H9 (cell line): ENCODE results near the gene PRODH. TPM values are rescaled to one million over a fixed set of nuclear protein-coding genes. Genes with fewer than 3 reads are reported as not detected.

Source experiments
- DNase-seq: peaks from one replicate; pipeline ENCODE4 v3.0.0-alpha.2; 2017
- H2AFZ ChIP-seq: one replicate; pipeline ENCODE4 v1.6.1; 2013; ENCODE audit warnings: mild to moderate bottlenecking, low read length, control low read depth, moderate library complexity
- H2AK5ac ChIP-seq: 2 replicates; pipeline ENCODE4 v1.6.1; 2013; ENCODE audit warnings: low read length, control low read depth, mixed read lengths; ENCODE audit not compliant: insufficient read length
- H2BK120ac ChIP-seq: one replicate; pipeline ENCODE4 v1.6.1; 2013; ENCODE audit warnings: low read depth, mild to moderate bottlenecking, low read length, control low read depth, inconsistent platforms; ENCODE audit not compliant: poor library complexity, severe bottlenecking
- H2BK12ac ChIP-seq: 2 replicates; pipeline ENCODE4 v1.6.1; 2013; ENCODE audit warnings: low read length, control low read depth, mixed read lengths, low read depth; ENCODE audit not compliant: insufficient read length
- H2BK15ac ChIP-seq: 2 replicates; pipeline ENCODE4 v1.6.1; 2013; ENCODE audit warnings: low read depth, low read length, control low read depth
- H2BK20ac ChIP-seq: one replicate; pipeline ENCODE4 v1.6.1; 2013; ENCODE audit warnings: low read depth, mild to moderate bottlenecking, low read length, control low read depth, inconsistent platforms; ENCODE audit not compliant: poor library complexity, severe bottlenecking
- H2BK5ac ChIP-seq: 2 replicates; pipeline ENCODE4 v1.6.1; 2013; ENCODE audit warnings: low read length, control low read depth, mixed read lengths; ENCODE audit not compliant: insufficient read length
- H3K14ac ChIP-seq: 2 replicates; pipeline ENCODE4 v1.6.1; 2013; ENCODE audit warnings: low read length, control low read depth; ENCODE audit not compliant: insufficient read depth
- H3K18ac ChIP-seq: 2 replicates; pipeline ENCODE4 v1.6.1; 2013; ENCODE audit warnings: low read depth, mild to moderate bottlenecking, mixed read lengths, low read length, control low read depth; ENCODE audit not compliant: insufficient read length
- H3K23ac ChIP-seq: 2 replicates; pipeline ENCODE4 v1.6.1; 2013; ENCODE audit warnings: low read length, control low read depth, mixed read lengths, low read depth; ENCODE audit not compliant: insufficient read length
- H3K23me2 ChIP-seq: 2 replicates; pipeline ENCODE4 v1.6.1; 2013; ENCODE audit warnings: low read depth, mild to moderate bottlenecking, mixed read lengths, low read length, control low read depth; ENCODE audit not compliant: insufficient read length, poor library complexity, severe bottlenecking
- H3K27ac ChIP-seq: 2 replicates; pipeline ENCODE4 v1.5.1; 2013; ENCODE audit warnings: low read length, control low read depth, mixed read lengths, low read depth; ENCODE audit not compliant: insufficient read length
- H3K27me3 ChIP-seq: 2 replicates; pipeline ENCODE4 v1.6.1; 2013; ENCODE audit warnings: low read length, control low read depth, inconsistent platforms; ENCODE audit not compliant: insufficient read depth
- H3K4ac ChIP-seq: 2 replicates; pipeline ENCODE4 v1.6.1; 2013; ENCODE audit warnings: low read depth, mild to moderate bottlenecking, control low read depth, inconsistent platforms, low read length, moderate library complexity
- H3K4me1 ChIP-seq: 2 replicates; pipeline ENCODE4 v1.6.1; 2013; ENCODE audit warnings: low read length, control low read depth, inconsistent platforms; ENCODE audit not compliant: insufficient read depth
- H3K4me2 ChIP-seq: 2 replicates; pipeline ENCODE4 v1.6.1; 2013; ENCODE audit warnings: low read length, control low read depth, mixed read lengths; ENCODE audit not compliant: insufficient read length, insufficient read depth
- H3K56ac ChIP-seq: 2 replicates; pipeline ENCODE4 v1.6.1; 2013; ENCODE audit warnings: low read depth, mild to moderate bottlenecking, mixed read lengths, low read length, control low read depth; ENCODE audit not compliant: insufficient read length
- H3K79me1 ChIP-seq: 2 replicates; pipeline ENCODE4 v1.6.1; 2013; ENCODE audit warnings: low read depth, mild to moderate bottlenecking, moderate library complexity, low read length, control low read depth, inconsistent platforms; ENCODE audit not compliant: insufficient read depth, poor library complexity, severe bottlenecking
- H3K79me2 ChIP-seq: 2 replicates; pipeline ENCODE4 v1.6.1; 2013; ENCODE audit warnings: low read length, control low read depth, inconsistent platforms; ENCODE audit not compliant: insufficient read depth
- H3K9ac ChIP-seq: 2 replicates; pipeline ENCODE4 v1.6.1; 2013; ENCODE audit warnings: low read length, control low read depth, mixed read lengths; ENCODE audit not compliant: insufficient read length; ENCODE audit errors: extremely low read depth
- H3K9me3 ChIP-seq: one replicate; pipeline ENCODE4 v1.6.1; 2013; ENCODE audit warnings: low read depth, low read length, inconsistent platforms; ENCODE audit not compliant: control insufficient read depth
- H3T11ph ChIP-seq: one replicate; pipeline ENCODE4 v1.6.1; 2013; ENCODE audit warnings: mild to moderate bottlenecking, low read length, control low read depth, inconsistent platforms
- H4K20me1 ChIP-seq: one replicate; pipeline ENCODE4 v1.6.1; 2013; ENCODE audit not compliant: control insufficient read depth, insufficient read length, insufficient read depth
- H4K5ac ChIP-seq: 2 replicates; pipeline ENCODE4 v1.6.1; 2013; ENCODE audit warnings: low read depth, mild to moderate bottlenecking, mixed read lengths, low read length, control low read depth; ENCODE audit not compliant: insufficient read length
- H4K8ac ChIP-seq: replicated peaks from 2 replicates; pipeline ENCODE4 v1.6.1; 2013; ENCODE audit warnings: low read length, control low read depth, mixed read lengths, low read depth; ENCODE audit not compliant: insufficient read length
- H4K91ac ChIP-seq: 2 replicates; pipeline ENCODE4 v1.6.1; 2013; ENCODE audit warnings: low read depth, mild to moderate bottlenecking, moderate library complexity, mixed read lengths, low read length, control low read depth; ENCODE audit not compliant: insufficient read length
- H3K27ac Mint-ChIP-seq, 3 experiments: 2 replicates in 2 of 3; 3 replicates in 1 of 3; pipeline ENCODE4 v1.8.0; 2020 to 2021; ENCODE audit warnings: mixed read lengths in 3 of 3, mild to moderate bottlenecking in 1 of 3, moderate library complexity in 1 of 3
- H3K27me3 Mint-ChIP-seq: 2 replicates; pipeline ENCODE4 v1.8.0; 2021; ENCODE audit warnings: low read depth, mild to moderate bottlenecking, moderate library complexity, mixed read lengths
- H3K36me3 Mint-ChIP-seq, 3 experiments: 2 replicates in 2 of 3; 3 replicates in 1 of 3; pipeline ENCODE4 v1.8.0; 2020 to 2021; ENCODE audit warnings: low read depth in 3 of 3, mixed read lengths in 3 of 3; ENCODE audit not compliant: insufficient read depth in 1 of 3
- H3K4me1 Mint-ChIP-seq, 2 experiments: 2 replicates each; pipeline ENCODE4 v1.8.0; 2020; ENCODE audit warnings: mixed read lengths in 2 of 2
- H3K4me3 Mint-ChIP-seq, 2 experiments: 2 replicates in 1 of 2; 3 replicates in 1 of 2; pipeline ENCODE4 v1.8.0; 2020 to 2021; ENCODE audit warnings: mild to moderate bottlenecking in 2 of 2, mixed read lengths in 2 of 2, moderate library complexity in 1 of 2
- H3K9me3 Mint-ChIP-seq, 2 experiments: 2 replicates in 1 of 2; 3 replicates in 1 of 2; pipeline ENCODE4 v1.8.0; 2020; ENCODE audit warnings: mild to moderate bottlenecking in 2 of 2, mixed read lengths in 2 of 2, moderate library complexity in 1 of 2
- WGBS: extraction: QIAGEN DNeasy Blood & Tissue Kit; methylation state at CpG from one replicate; pipeline ENCODE4 v1.1.7; 2013; ENCODE audit warnings: missing lambda C conversion rate, low lambda C conversion rate, mixed read lengths; ENCODE audit not compliant: insufficient read length; ENCODE audit errors: extremely low coverage; 5-methylcytosine and 5-hydroxymethylcytosine counted together
- long read RNA-seq: library from polyadenylated mRNA; unstranded; transcript quantifications from one replicate; pipeline ENCODE4 v2.0.0, GENCODE V29; 2020
- total RNA-seq: library from RNA; stranded (reverse); gene quantifications from 2 replicates; pipeline ENCODE4 v1.2.1, GENCODE V29; 2021
- TF ChIP-seq, protein P1 (sequence below): fragments of 200-600 bp; sonication (generic); conservative IDR thresholded peaks from 3 replicates; pipeline ENCODE4 v1.8.0; 2021; ENCODE audit warnings: antibody characterized with exemption, mild to moderate bottlenecking

Gene PRODH, protein sequence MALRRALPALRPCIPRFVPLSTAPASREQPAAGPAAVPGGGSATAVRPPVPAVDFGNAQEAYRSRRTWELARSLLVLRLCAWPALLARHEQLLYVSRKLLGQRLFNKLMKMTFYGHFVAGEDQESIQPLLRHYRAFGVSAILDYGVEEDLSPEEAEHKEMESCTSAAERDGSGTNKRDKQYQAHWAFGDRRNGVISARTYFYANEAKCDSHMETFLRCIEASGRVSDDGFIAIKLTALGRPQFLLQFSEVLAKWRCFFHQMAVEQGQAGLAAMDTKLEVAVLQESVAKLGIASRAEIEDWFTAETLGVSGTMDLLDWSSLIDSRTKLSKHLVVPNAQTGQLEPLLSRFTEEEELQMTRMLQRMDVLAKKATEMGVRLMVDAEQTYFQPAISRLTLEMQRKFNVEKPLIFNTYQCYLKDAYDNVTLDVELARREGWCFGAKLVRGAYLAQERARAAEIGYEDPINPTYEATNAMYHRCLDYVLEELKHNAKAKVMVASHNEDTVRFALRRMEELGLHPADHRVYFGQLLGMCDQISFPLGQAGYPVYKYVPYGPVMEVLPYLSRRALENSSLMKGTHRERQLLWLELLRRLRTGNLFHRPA
- 51.2 and 54.3 TPM in 2 replicates for total RNA-seq
- long read RNA-seq, partial matches to known transcripts: 0 of 1 reads
- long read RNA-seq, other reads (novel, unspliced or antisense): 1 of 1 reads

DNA sequence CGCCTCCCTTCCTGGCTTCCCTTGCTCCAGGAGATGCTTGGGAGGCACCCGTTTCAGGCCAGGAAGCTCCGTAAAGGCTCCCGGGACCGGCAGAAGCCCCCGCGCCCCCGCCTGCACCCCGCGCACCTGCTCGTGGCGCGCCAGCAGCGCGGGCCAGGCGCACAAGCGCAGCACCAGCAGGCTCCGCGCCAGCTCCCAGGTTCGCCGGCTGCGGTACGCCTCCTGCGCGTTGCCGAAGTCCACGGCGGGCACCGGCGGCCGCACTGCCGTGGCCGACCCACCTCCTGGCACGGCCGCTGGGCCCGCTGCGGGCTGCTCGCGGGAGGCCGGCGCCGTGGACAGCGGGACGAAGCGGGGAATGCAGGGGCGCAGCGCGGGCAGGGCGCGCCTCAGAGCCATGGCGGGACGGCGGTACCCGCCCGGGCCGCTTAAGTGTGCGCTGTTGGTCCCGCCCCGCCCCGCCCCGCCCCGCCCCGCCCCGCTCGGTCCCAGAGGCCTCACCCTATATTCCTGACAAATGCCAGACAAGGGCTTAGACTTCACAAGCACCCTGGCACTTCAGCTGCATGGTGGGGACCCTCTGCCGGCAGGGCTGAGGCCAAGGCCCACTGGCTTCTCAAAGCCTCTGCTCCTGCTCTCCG, at the start of gene PRODH:
TSS of gene PRODH (minus strand) at position 405 of the 641 bp plus-strand sequence. CDS start at position 399, 6 bp downstream.
- H2BK12ac ChIP-seq: no peak within 1 kb of the TSS
- H3K4me2 ChIP-seq: no peak within 1 kb of the TSS
- H3K4me1 Mint-ChIP-seq: no peaks in the 10 kb centered on the region
- no peak within 1 kb of the TSS for H3K23ac ChIP-seq
- H4K91ac ChIP-seq: no peak within 1 kb of the TSS
- H4K20me1 ChIP-seq: no peaks in the 10 kb centered on the region
- H2BK120ac ChIP-seq: no peak within 1 kb of the TSS
- no peaks in the 10 kb centered on the region for H3K27me3 Mint-ChIP-seq
- H3K14ac ChIP-seq: no peak within 1 kb of the TSS
- H2BK20ac ChIP-seq: no peak within 1 kb of the TSS
- no peak within 1 kb of the TSS for H3K27ac Mint-ChIP-seq
- H3K27ac ChIP-seq: no peak within 1 kb of the TSS
- H3T11ph ChIP-seq: no peak within 1 kb of the TSS
- no peak within 1 kb of the TSS for H2AK5ac ChIP-seq
- WGBS: no CpG with 5 or more reads among the region's 67 CpGs
- H3K4ac ChIP-seq: no peak within 1 kb of the TSS
- no peak within 1 kb of the TSS for H3K56ac ChIP-seq
- no peaks in the 10 kb centered on the region for H3K4me1 ChIP-seq
- no peaks in the 10 kb centered on the region for H3K27me3 ChIP-seq
- no peak within 1 kb of the TSS for H3K18ac ChIP-seq
- H4K5ac ChIP-seq: no peak within 1 kb of the TSS
- no peak for DNase-seq
- H3K9me3 Mint-ChIP-seq: no peaks in the 10 kb centered on the region
- no peak within 1 kb of the TSS for H4K8ac ChIP-seq
- no peaks in the 10 kb centered on the region for H3K23me2 ChIP-seq
- H3K36me3 Mint-ChIP-seq: no peaks in the 10 kb centered on the region
- H3K4me3 Mint-ChIP-seq: no peak within 1 kb of the TSS
- H3K79me2 ChIP-seq: no peaks in the 10 kb centered on the region
- no peak within 1 kb of the TSS for H2BK5ac ChIP-seq
- no peak within 1 kb of the TSS for H2AFZ ChIP-seq
- no peak within 1 kb of the TSS for H3K9ac ChIP-seq
- H3K79me1 ChIP-seq: no peaks in the 10 kb centered on the region
- TF ChIP-seq, protein P1, sequence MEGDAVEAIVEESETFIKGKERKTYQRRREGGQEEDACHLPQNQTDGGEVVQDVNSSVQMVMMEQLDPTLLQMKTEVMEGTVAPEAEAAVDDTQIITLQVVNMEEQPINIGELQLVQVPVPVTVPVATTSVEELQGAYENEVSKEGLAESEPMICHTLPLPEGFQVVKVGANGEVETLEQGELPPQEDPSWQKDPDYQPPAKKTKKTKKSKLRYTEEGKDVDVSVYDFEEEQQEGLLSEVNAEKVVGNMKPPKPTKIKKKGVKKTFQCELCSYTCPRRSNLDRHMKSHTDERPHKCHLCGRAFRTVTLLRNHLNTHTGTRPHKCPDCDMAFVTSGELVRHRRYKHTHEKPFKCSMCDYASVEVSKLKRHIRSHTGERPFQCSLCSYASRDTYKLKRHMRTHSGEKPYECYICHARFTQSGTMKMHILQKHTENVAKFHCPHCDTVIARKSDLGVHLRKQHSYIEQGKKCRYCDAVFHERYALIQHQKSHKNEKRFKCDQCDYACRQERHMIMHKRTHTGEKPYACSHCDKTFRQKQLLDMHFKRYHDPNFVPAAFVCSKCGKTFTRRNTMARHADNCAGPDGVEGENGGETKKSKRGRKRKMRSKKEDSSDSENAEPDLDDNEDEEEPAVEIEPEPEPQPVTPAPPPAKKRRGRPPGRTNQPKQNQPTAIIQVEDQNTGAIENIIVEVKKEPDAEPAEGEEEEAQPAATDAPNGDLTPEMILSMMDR: no peak
- no peaks in the 10 kb centered on the region for H3K9me3 ChIP-seq
- no peak within 1 kb of the TSS for H2BK15ac ChIP-seq
